ENCODE measurements around the gene ZIC2.

ZIC2 gene

GRCh38 chr13:99988529-99989275, 7.1 kb downstream of the ZIC2 start:
- DNase-seq: no peak

GRCh38 chr13:99989276-99990125, 7.9 kb downstream of the ZIC2 start:
- DNase-seq: no peak

- DNase-seq: no peak
Measured at GRCh38 chr13:99990126-99990977, 8.8 kb downstream of the ZIC2 start.

- no peak for DNase-seq
Measured at GRCh38 chr13:99991013-99991827, 9.6 kb downstream of the ZIC2 start.

- no peak for DNase-seq
Measured at GRCh38 chr13:99991828-99992775, 10.5 kb downstream of the ZIC2 start.

- DNase-seq: no peak
Measured at GRCh38 chr13:99992949-99993351, 11.4 kb downstream of the ZIC2 start.

- no peak for DNase-seq
Measured at GRCh38 chr13:99993660-99994637, 12.4 kb downstream of the ZIC2 start.

- DNase-seq: no peak
Measured at GRCh38 chr13:99994638-99995020, 13.0 kb downstream of the ZIC2 start.

- DNase-seq: no peak
Measured at GRCh38 chr13:99995104-99995588, 13.6 kb downstream of the ZIC2 start.

- no peak for DNase-seq
Measured at GRCh38 chr13:99995589-99996380, 14.2 kb downstream of the ZIC2 start.

GRCh38 chr13:99996381-99996973, 14.9 kb downstream of the ZIC2 start:
- no peak for DNase-seq

GRCh38 chr13:99997702-99998214, 16.2 kb downstream of the ZIC2 start:
- DNase-seq: no peak

- no peak for DNase-seq
Measured at GRCh38 chr13:99998261-99998660, 16.7 kb downstream of the ZIC2 start.

GRCh38 chr13:100014621-100015020, 33.0 kb downstream of the ZIC2 start:
- DNase-seq: no peak

GRCh38 chr13:100019780-100020356, 38.3 kb downstream of the ZIC2 start:
- DNase-seq: no peak

GRCh38 chr13:100022798-100023197, 41.2 kb downstream of the ZIC2 start:
- DNase-seq: no peak

GRCh38 chr13:100024023-100024422, 42.4 kb downstream of the ZIC2 start:
- no peak for DNase-seq

- DNase-seq: no peak
Measured at GRCh38 chr13:100029933-100030332, 48.3 kb downstream of the ZIC2 start.

Data from NCI-H2227 treated with DMSO at 0.1 percent for 48 hours (cell line).